Esophagus squamous epithelium (tissue), 5 donors: Measurements from ENCODE around the gene CASP6. TPM values are rescaled to one million over a fixed set of nuclear protein-coding genes. Genes with fewer than 3 reads are reported as not detected.

Source experiments
- DNase-seq: peaks from one replicate; lab custom pipeline; 2025; lab: John Stamatoyannopoulos, UW
- H3K27ac ChIP-seq, 4 donors: fragments of 200-600 bp; sonication (generic); one replicate each; pipeline ENCODE4 v1.5.1; 2016 to 2019; ENCODE audit warnings: mild to moderate bottlenecking in 1 of 4
- H3K27me3 ChIP-seq, 4 donors: fragments of 200-600 bp; sonication (generic); 1 replicate in 3 of 4; 2 replicates in 1 of 4; pipeline versions ENCODE4 v1.5.1 to v1.6.0; 2017 to 2021; ENCODE audit warnings: antibody characterized with exemption in 1 of 4
- H3K36me3 ChIP-seq, 3 donors: fragments of 200-600 bp; sonication (generic); one replicate each; pipeline ENCODE4 v1.5.1; 2016 to 2019
- H3K4me1 ChIP-seq, 3 donors: fragments of 200-600 bp; sonication (generic); one replicate each; pipeline ENCODE4 v1.5.1; 2017 to 2019
- H3K4me3 ChIP-seq, 4 donors: fragments of 200-600 bp; sonication (generic); 1 replicate in 3 of 4; 2 replicates in 1 of 4; pipeline ENCODE4 v1.5.1; 2016 to 2019; ENCODE audit warnings: mild to moderate bottlenecking in 2 of 4, moderate library complexity in 1 of 4
- H3K9me3 ChIP-seq, 3 donors: fragments of 200-600 bp; sonication (generic); one replicate each; pipeline ENCODE4 v1.5.1; 2016 to 2019
- CTCF ChIP-seq, 6 experiments: fragments of 450-650 bp in 4 of 6; fragments of 200-600 bp in 2 of 6; sonication (generic) in 2 of 6; IDR thresholded peaks; one replicate each; pipeline ENCODE4 v1.5.1; 2016 to 2019; ENCODE audit warnings: antibody characterized with exemption in 6 of 6, mild to moderate bottlenecking in 4 of 6, moderate library complexity in 4 of 6
- POLR2A ChIP-seq, 4 donors: fragments of 450-650 bp; IDR thresholded peaks; one replicate each; pipeline ENCODE4 v1.6.1; 2017; ENCODE audit warnings: antibody characterized with exemption in 4 of 4, mild to moderate bottlenecking in 4 of 4, moderate library complexity in 3 of 4
- WGBS, 2 donors: methylation state at CpG; one replicate each; pipeline ENCODE4 v1.1.5; 2018; 5-methylcytosine and 5-hydroxymethylcytosine counted together
- intact Hi-C: fragments of 100-400 bp; cut with DNase I; formaldehyde crosslinking; loops from one replicate; pipeline ENCODE4 v1.15.0; 2022
- total RNA-seq, 4 donors: library from RNA; depleted of rRNA; stranded (reverse); fragments of >200 nt; gene quantifications; one replicate each; pipeline ENCODE4 v1.1.0, GENCODE V29; 2016
- donor health status: DM: yes; HTN: yes; CAD: no.

Gene CASP6
- total RNA-seq, 4 donors from 2014 or later, result 7.0 to 21.9 (median 15.4) TPM

DNA sequence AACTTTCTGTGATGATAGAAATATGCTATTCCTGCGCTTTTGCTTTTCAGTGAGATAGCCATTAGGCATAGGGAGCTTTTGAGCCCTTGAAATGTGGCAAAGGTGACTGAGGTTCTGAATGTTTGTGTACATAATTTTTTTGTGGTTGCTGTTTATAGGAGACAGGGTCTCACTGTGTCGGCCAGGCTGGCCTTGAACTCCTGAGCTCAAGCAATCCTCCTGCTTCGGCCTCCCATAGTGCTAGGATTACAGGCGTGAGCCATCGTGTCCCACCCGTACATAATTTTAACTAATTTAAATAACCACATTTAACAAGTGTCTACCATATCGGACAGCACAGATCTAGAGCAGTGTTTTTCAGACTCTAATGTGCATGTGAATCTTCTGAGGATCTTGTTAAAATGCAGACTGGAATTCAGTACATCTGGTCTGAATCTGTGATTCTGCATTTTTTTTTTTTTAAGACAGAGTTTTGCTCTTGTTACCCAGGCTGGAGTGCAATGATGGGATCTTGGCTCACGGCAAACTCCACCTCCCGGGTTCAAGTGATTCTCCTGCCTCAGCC lies 45.3 kb downstream of the CASP6 start:
- Histone ChIP-seq H3K4me1 (no peaks in the 10 kb centered on the region), H3K27me3 (no peaks in the 10 kb centered on the region), H3K27ac (no peak overlapping the region), H3K36me3 (peaks cover 0 to 16% (median 0%) of the 10 kb centered on the region in 3 donors), H3K9me3 (peaks cover 0 to 2% (median under 1%) of the 10 kb centered on the region in 3 donors), H3K4me3 (no peak overlapping the region)
- TF ChIP-seq POLR2A (IDR thresholded peaks at IDR 0.05) (no peak), CTCF (IDR thresholded peaks at IDR 0.05) (no peak)
- intact Hi-C loops, result no loop called here
- 92 to 100% methylated on average over 8 to 9 of the region's 9 CpGs for WGBS, 2 donors
- DNase-seq, result no peak

DNA sequence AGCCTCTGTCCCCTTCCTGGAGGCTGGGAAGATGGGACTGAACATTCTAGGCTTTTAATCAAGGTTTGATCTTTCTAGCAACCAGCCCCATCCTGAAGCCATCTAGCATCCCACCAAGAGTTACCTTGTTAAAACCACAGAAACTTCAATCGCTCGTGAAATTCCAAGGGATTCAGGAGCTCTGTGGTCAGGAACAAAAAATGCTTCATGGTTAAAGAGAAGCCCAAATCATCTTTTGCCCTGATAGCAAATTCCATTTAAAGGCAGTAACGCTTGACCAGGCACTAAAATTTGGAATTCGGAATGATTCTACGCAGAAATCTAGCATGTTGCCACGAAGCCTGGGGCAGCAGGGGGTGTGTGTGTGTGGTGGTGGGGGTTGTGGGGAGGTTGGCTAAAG lies 47.8 kb downstream of the CASP6 start:
- H3K4me3 ChIP-seq, result no peak overlapping the region
- peaks cover 0 to 6% (median 0%) of the 10 kb centered on the region in 3 donors for H3K36me3 ChIP-seq
- H3K9me3 ChIP-seq, result peaks cover 0 to 9% (median 8%) of the 10 kb centered on the region in 3 donors
- 52 to 68% methylated on average over 6 of the region's 6 CpGs for WGBS, 2 donors
- TF ChIP-seq CTCF (IDR thresholded peaks at IDR 0.05) (no peak), POLR2A (IDR thresholded peaks at IDR 0.05) (no peak)
- H3K4me1 ChIP-seq, result no peaks in the 10 kb centered on the region
- no peak for DNase-seq
- no peak overlapping the region for H3K27ac ChIP-seq
- H3K27me3 ChIP-seq, result no peaks in the 10 kb centered on the region
- intact Hi-C loops, result no loop called here

DNA sequence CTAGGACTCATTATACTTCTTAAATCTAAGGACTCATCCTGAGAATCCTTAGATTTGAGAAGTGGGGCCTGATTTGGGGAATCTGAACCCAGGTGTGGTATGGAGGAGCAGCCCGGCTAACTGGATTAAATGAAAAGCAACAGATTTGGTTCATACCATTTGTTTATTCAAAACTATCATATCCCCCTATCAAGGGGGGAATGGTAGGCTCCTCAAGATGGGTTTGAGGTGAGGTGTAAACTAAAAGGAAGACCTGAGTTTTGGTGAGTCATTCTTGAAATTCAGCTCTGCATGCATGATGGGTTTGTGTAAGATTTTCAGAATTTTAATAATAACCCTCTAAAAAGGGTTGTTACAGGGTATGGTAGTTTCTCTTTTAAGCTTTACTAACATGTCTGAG lies 53.4 kb downstream of the CASP6 start:
- no peaks in the 10 kb centered on the region for H3K27me3 ChIP-seq
- intact Hi-C loops, result no loop called here
- DNase-seq, result no peak

GRCh38 chr4:109648997-109649575 lies 54.2 kb downstream of the CASP6 start:
- Histone ChIP-seq H3K36me3 (peaks cover 0 to 5% (median 0%) of the 10 kb centered on the region in 3 donors), H3K4me1 (no peaks in the 10 kb centered on the region), H3K9me3 (peaks cover 0 to 9% (median 8%) of the 10 kb centered on the region in 3 donors), H3K27ac (no peak overlapping the region), H3K4me3 (no peak overlapping the region), H3K27me3 (no peaks in the 10 kb centered on the region)
- intact Hi-C loops, result no loop called here
- no peak for TF ChIP-seq CTCF (IDR thresholded peaks at IDR 0.05)
- no peak for TF ChIP-seq POLR2A (IDR thresholded peaks at IDR 0.05)
- WGBS, 2 donors, result 85 to 87% methylated on average over 2 of the region's 2 CpGs
- DNase-seq, result no peak

More for the DNA sequence above, 53.4 kb downstream of the CASP6 start:
- H3K36me3 ChIP-seq, result peaks cover 0 to 5% (median 0%) of the 10 kb centered on the region in 3 donors
- 63 to 100% methylated on average over 1 of the region's 1 CpG for WGBS, 2 donors
- H3K4me1 ChIP-seq, result no peaks in the 10 kb centered on the region
- TF ChIP-seq CTCF (IDR thresholded peaks at IDR 0.05), result no peak
- TF ChIP-seq POLR2A (IDR thresholded peaks at IDR 0.05), result no peak
- peaks cover 0 to 9% (median 8%) of the 10 kb centered on the region in 3 donors for H3K9me3 ChIP-seq
- H3K27ac ChIP-seq, result no peak overlapping the region
- H3K4me3 ChIP-seq, result no peak overlapping the region

GRCh38 chr4:109648266-109648996 lies 54.8 kb downstream of the CASP6 start:
- Histone ChIP-seq H3K9me3 (peaks cover 0 to 9% (median 8%) of the 10 kb centered on the region in 3 donors), H3K4me3 (no peak overlapping the region), H3K27ac (no peak overlapping the region), H3K36me3 (peaks cover 0 to 5% (median 0%) of the 10 kb centered on the region in 3 donors), H3K4me1 (no peaks in the 10 kb centered on the region), H3K27me3 (no peaks in the 10 kb centered on the region)
- TF ChIP-seq POLR2A (IDR thresholded peaks at IDR 0.05), result no peak
- TF ChIP-seq CTCF (IDR thresholded peaks at IDR 0.05), result no peak
- intact Hi-C loops, result no loop called here
- 51 to 61% methylated on average over 5 of the region's 5 CpGs for WGBS, 2 donors
- DNase-seq, result no peak
